OCI-LY7 (cell line): ENCODE measurements around the gene TOR1AIP1. TPM values are rescaled to one million over a fixed set of nuclear protein-coding genes. Genes with fewer than 3 reads are reported as not detected.

ENCODE experiments used
- BruUV-seq: library from RNA; stranded (reverse); fragments of 400-500 nt; replicated peaks from 2 replicates; lab custom pipeline; 2021; lab: Mats Ljungman, UMichigan
- CTCF ChIA-PET: fragments of 300-600 bp; sonication (Branson Sonifier 250); formaldehyde crosslinking; loops from one replicate; lab custom pipeline; 2022; ENCODE audit warnings: antibody characterized with exemption; ENCODE audit not compliant: unreplicated experiment; lab: Charles Lee
- POLR2A ChIA-PET: fragments of 300-600 bp; sonication (Branson Sonifier 250); formaldehyde crosslinking; loops from one replicate; lab custom pipeline; 2022; ENCODE audit warnings: antibody characterized with exemption; lab: Charles Lee
- DNase-seq: peaks from one replicate; pipeline ENCODE4 v3.0.0-alpha.2; 2015; ENCODE audit warnings: low spot score
- H2AFZ ChIP-seq: fragments of 200-600 bp; sonication (generic), shearing (Covaris generic); 2 replicates; pipeline ENCODE4 v1.6.1; 2014; ENCODE audit warnings: mild to moderate bottlenecking, antibody characterized with exemption, low read length, moderate library complexity
- H3K27ac ChIP-seq: fragments of 200-600 bp; sonication (generic); 2 replicates; pipeline ENCODE4 v1.5.1; 2014; ENCODE audit warnings: mixed run types, low read depth, mild to moderate bottlenecking, moderate library complexity, low read length, inconsistent platforms; ENCODE audit not compliant: poor library complexity, severe bottlenecking
- H3K36me3 ChIP-seq: fragments of 200-600 bp; sonication (generic); 2 replicates; pipeline ENCODE4 v1.6.1; 2014; ENCODE audit warnings: mild to moderate bottlenecking, antibody characterized with exemption, low read length, moderate library complexity, mixed read lengths; ENCODE audit not compliant: insufficient read depth
- H3K4me1 ChIP-seq: fragments of 200-600 bp; sonication (generic); 2 replicates; pipeline ENCODE4 v1.5.1; 2014; ENCODE audit warnings: mild to moderate bottlenecking, low read length; ENCODE audit not compliant: insufficient read depth, poor library complexity, severe bottlenecking
- H3K4me2 ChIP-seq: fragments of 200-600 bp; sonication (generic); 2 replicates; pipeline ENCODE4 v1.6.1; 2014; ENCODE audit warnings: mild to moderate bottlenecking, low read length
- H3K4me3 ChIP-seq: fragments of 200-600 bp; sonication (generic); 2 replicates; pipeline ENCODE4 v1.5.1; 2014; ENCODE audit warnings: mild to moderate bottlenecking, low read depth, low read length; ENCODE audit not compliant: poor library complexity, severe bottlenecking
- H3K79me2 ChIP-seq: fragments of 200-600 bp; sonication (generic); 2 replicates; pipeline ENCODE4 v1.6.1; 2016; ENCODE audit warnings: low read depth, mild to moderate bottlenecking, low read length, moderate library complexity, mixed read lengths; ENCODE audit not compliant: insufficient read depth
- H3K9me2 ChIP-seq: fragments of 200-600 bp; sonication (generic); 2 replicates; pipeline ENCODE4 v1.6.1; 2016; ENCODE audit warnings: mild to moderate bottlenecking, low read length, mixed read lengths; ENCODE audit not compliant: insufficient read depth
- H3K9me3 ChIP-seq: fragments of 200-600 bp; sonication (generic); 2 replicates; pipeline ENCODE4 v1.6.1; 2014; ENCODE audit warnings: mild to moderate bottlenecking, mixed run types, low read length, mixed read lengths
- H4K20me1 ChIP-seq: fragments of 200-600 bp; sonication (generic); 2 replicates; pipeline ENCODE4 v1.6.1; 2014; ENCODE audit warnings: mild to moderate bottlenecking, antibody characterized with exemption, low read length, moderate library complexity, mixed read lengths; ENCODE audit not compliant: insufficient read depth
- EZH2phosphoT487 ChIP-seq: fragments of 200-600 bp; sonication (generic); IDR thresholded peaks from 2 replicates; pipeline ENCODE4 v1.6.1; 2018; ENCODE audit warnings: low read depth, borderline replicate concordance, mild to moderate bottlenecking, mixed run types, antibody characterized with exemption, low read length, moderate library complexity, mixed read lengths
- intact Hi-C: fragments of 100-400 bp; cut with micrococcal nuclease; formaldehyde crosslinking; loops from one replicate; pipeline ENCODE4 v1.10.0; 2022; ENCODE audit not compliant: unreplicated experiment
- total RNA-seq, 2 experiments: library from RNA; depleted of rRNA in 1 of 2; stranded (reverse); fragments of >200 nt in 1 of 2; shearing (Covaris generic) in 1 of 2; gene quantifications; 2 replicates each; pipeline ENCODE4 v1.2.3, GENCODE V29; 2014 to 2022
- TF ChIP-seq, protein P1 (sequence below): fragments of 200-600 bp; sonication (generic); conservative IDR thresholded peaks from 2 replicates; pipeline ENCODE4 v1.5.1; 2014; ENCODE audit warnings: mild to moderate bottlenecking, antibody characterized with exemption, low read length, moderate library complexity, mixed read lengths

TOR1AIP1 gene
- total RNA-seq, 2 experiments from 2014 or later, result 11.0 to 14.5 TPM

DNA sequence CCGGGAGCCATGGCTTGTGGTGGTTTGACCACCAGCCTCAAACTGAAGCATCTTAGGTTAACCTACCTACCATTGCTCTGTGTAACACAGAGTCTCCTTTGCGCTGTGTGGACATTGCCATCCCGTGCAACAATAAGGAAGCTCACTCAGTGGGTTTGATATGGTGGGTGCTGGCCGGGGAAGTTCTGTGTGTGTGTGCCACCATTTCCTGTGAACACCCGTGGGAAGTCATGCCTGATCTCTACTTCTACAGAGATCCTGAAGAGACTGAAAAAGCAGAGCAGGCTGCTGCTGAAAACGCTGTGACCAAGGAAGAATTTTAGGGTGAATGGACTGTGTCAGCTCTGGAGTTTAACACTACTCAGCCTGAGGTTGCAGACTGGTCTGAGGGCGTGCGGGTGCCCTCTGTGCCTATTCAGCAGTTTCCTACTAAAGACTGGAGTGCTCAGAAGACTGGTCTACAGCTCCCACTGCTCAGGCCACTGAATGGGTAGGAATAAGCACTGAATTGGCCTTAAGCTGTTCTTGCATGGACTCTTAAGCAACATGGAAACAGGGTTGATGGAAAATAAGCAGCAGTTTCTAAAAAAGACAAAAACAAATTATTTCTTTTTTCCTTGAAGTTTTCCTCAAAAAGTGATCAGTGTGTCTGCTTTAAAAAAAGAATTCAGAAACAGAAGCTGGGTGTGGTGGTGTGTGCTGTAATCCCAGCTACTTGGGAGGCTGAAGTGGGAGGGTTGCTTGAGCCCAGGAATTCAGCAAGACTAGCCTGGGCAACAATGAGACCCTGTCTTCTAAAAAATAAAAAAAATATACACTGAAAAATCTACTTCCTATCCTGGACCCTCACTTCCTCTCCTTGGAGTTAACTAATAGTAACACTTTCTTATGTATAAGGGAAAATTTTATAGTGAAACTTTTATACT lies 87.2 kb downstream of the TOR1AIP1 start:
- H3K79me2 ChIP-seq, result peaks cover 85% of the 10 kb centered on the region
- no peak overlapping the region for H3K27ac ChIP-seq
- peaks cover 29% of the 10 kb centered on the region for H3K9me3 ChIP-seq
- no peaks in the 10 kb centered on the region; the same call in 1 of the 2 replicates for H4K20me1 ChIP-seq
- H2AFZ ChIP-seq, result no peak overlapping the region
- POLR2A ChIA-PET, result interaction anchor here (0.6 kb wide), 1 partner anchor 494 kb away, joined by 4 read pairs; no protein-coding TSS in a partner anchor
- H3K4me3 ChIP-seq, result no peak overlapping the region
- BruUV-seq, result no TSS peak
- CTCF ChIA-PET, result no interaction called here
- TF ChIP-seq, protein P1, sequence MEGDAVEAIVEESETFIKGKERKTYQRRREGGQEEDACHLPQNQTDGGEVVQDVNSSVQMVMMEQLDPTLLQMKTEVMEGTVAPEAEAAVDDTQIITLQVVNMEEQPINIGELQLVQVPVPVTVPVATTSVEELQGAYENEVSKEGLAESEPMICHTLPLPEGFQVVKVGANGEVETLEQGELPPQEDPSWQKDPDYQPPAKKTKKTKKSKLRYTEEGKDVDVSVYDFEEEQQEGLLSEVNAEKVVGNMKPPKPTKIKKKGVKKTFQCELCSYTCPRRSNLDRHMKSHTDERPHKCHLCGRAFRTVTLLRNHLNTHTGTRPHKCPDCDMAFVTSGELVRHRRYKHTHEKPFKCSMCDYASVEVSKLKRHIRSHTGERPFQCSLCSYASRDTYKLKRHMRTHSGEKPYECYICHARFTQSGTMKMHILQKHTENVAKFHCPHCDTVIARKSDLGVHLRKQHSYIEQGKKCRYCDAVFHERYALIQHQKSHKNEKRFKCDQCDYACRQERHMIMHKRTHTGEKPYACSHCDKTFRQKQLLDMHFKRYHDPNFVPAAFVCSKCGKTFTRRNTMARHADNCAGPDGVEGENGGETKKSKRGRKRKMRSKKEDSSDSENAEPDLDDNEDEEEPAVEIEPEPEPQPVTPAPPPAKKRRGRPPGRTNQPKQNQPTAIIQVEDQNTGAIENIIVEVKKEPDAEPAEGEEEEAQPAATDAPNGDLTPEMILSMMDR, result no peak
- TF ChIP-seq EZH2phosphoT487, result no peak
- no peaks in the 10 kb centered on the region for H3K4me1 ChIP-seq
- intact Hi-C loops, result no loop called here
- DNase-seq, result no peak
- peaks cover 37% of the 10 kb centered on the region for H3K36me3 ChIP-seq
- H3K4me2 ChIP-seq, result no peak overlapping the region
- no peaks in the 10 kb centered on the region for H3K9me2 ChIP-seq

Other genes starting within 250 kb of the TOR1AIP1 start
- 0.10 TPM in 1 of 2 replicates, not detected in the other for gene FAM163A, start 139.0 kb upstream of the TOR1AIP1 start, total RNA-seq (2014; rRNA removed; shearing (Covaris generic))
- not detected in 2 replicates for gene FAM163A, start 139.0 kb upstream of the TOR1AIP1 start, total RNA-seq (2022)
- gene TOR1AIP2, start 4.5 kb upstream of the TOR1AIP1 start, total RNA-seq (2014; rRNA removed; shearing (Covaris generic)), result 21.6 and 31.0 TPM in 2 replicates
- 47.9 and 49.9 TPM in 2 replicates for gene TOR1AIP2, start 4.5 kb upstream of the TOR1AIP1 start, total RNA-seq (2022)
- gene CEP350, start 72.5 kb downstream of the TOR1AIP1 start, total RNA-seq (2014; rRNA removed; shearing (Covaris generic)), result 48.6 and 51.9 TPM in 2 replicates
- 54.2 and 57.5 TPM in 2 replicates for gene CEP350, start 72.5 kb downstream of the TOR1AIP1 start, total RNA-seq (2022)